AG04450 (cell line): Measurements from ENCODE around the gene TRAPPC3. TPM values are rescaled to one million over a fixed set of nuclear protein-coding genes. Genes with fewer than 3 reads are reported as not detected.

Experiments
- CTCF ChIA-PET: fragments of 300-600, 350-600 bp; formaldehyde crosslinking; extraction: SDS; loops from one replicate; lab custom pipeline; 2022; ENCODE audit warnings: antibody characterized with exemption, inconsistent platforms; lab: Charles Lee
- POLR2A ChIA-PET: fragments of 350-600 bp; formaldehyde crosslinking; extraction: SDS; loops from one replicate; lab custom pipeline; 2021; ENCODE audit warnings: antibody characterized with exemption, inconsistent platforms; lab: Yijun Ruan, JAX
- DNase-seq: peaks from one replicate; pipeline ENCODE4 v3.0.0-alpha.2; 2011; ENCODE audit warnings: low read depth, low spot score
- H3K27ac ChIP-seq: one replicate; pipeline ENCODE4 v1.5.1; 2012; ENCODE audit warnings: low read depth, low read length, control low read depth
- H3K27me3 ChIP-seq: one replicate; pipeline ENCODE4 v1.6.0; 2012; ENCODE audit warnings: low read length; ENCODE audit not compliant: control insufficient read depth, insufficient read depth
- H3K4me3 ChIP-seq: 2 replicates; pipeline ENCODE4 v1.5.1; 2011; ENCODE audit warnings: mild to moderate bottlenecking, low read depth, low read length, control low read depth
- H3K9me3 ChIP-seq: 2 replicates; pipeline ENCODE4 v1.5.1; 2012; ENCODE audit warnings: low read length; ENCODE audit not compliant: control insufficient read depth, insufficient read depth
- CTCF ChIP-seq: IDR thresholded peaks from 2 replicates; pipeline ENCODE4 v1.5.1; 2011; ENCODE audit warnings: low read depth, low read length, control low read depth, inconsistent platforms
- polyA plus RNA-seq: library from polyadenylated mRNA; depleted of rRNA; stranded (reverse); fragments of >200 nt; gene quantifications from 2 replicates; pipeline ENCODE4 v1.2.3, GENCODE V29; 2011

Gene TRAPPC3
- polyA plus RNA-seq, 1 experiment, result 92.3 TPM

GRCh38 chr1:36091141-36091540 lies 58.1 kb downstream of the TRAPPC3 start:
- no peak overlapping the region for H3K4me3 ChIP-seq
- no peak for DNase-seq
- CTCF ChIA-PET, result interaction anchor here (1.4 kb wide), 1 partner anchor 44 kb away, joined by 5 read pairs; no protein-coding TSS in a partner anchor
- H3K9me3 ChIP-seq, result no peaks in the 10 kb centered on the region; the same call in 1 of the 2 replicates
- POLR2A ChIA-PET, result no interaction called here
- no peak for TF ChIP-seq CTCF
- H3K27me3 ChIP-seq, result no peaks in the 10 kb centered on the region
- no peak overlapping the region for H3K27ac ChIP-seq

GRCh38 chr1:36089393-36090121 lies 59.7 kb downstream of the TRAPPC3 start:
- peak overlapping the region; percentile 88 for H3K4me3 ChIP-seq
- no peak for TF ChIP-seq CTCF
- H3K27ac ChIP-seq, result peak overlapping the region; percentile 68
- no peaks in the 10 kb centered on the region for H3K27me3 ChIP-seq
- ChIA-PET CTCF (interaction anchor here (0.7 to 1.5 kb wide), 2 partner anchors 45 to 196 kb away, joined by 3 to 4 read pairs; no protein-coding TSS in a partner anchor), POLR2A (interaction anchor here (0.6 kb wide), 1 partner anchor 20 kb away, joined by 3 read pairs; no protein-coding TSS in a partner anchor)
- no peaks in the 10 kb centered on the region; the same call in 1 of the 2 replicates for H3K9me3 ChIP-seq
- DNase-seq, result peak; percentile 13

- H3K9me3 ChIP-seq, result no peaks in the 10 kb centered on the region
- H3K27me3 ChIP-seq, result no peaks in the 10 kb centered on the region
- ChIA-PET POLR2A (interaction anchor here (0.6 kb wide), 1 partner anchor 21 kb away, joined by 3 read pairs; no protein-coding TSS in a partner anchor), CTCF (interaction anchor here (0.7 to 1.5 kb wide), 2 partner anchors 46 to 197 kb away, joined by 3 to 4 read pairs; no protein-coding TSS in a partner anchor)
- peak within 1 kb of the TSS; percentile 68 for H3K27ac ChIP-seq
- TF ChIP-seq CTCF, result peak; percentile 90
- peak; percentile 72 for DNase-seq
- peak within 1 kb of the TSS; percentile 88 for H3K4me3 ChIP-seq
Observed at GRCh38 chr1:36088577-36089392, 60.5 kb downstream of the TRAPPC3 start, which contains the start of gene ADPRS. Gene ADPRS (plus strand): TSS chr1:36088892. CDS start chr1:36088905, 13 bp downstream.

GRCh38 chr1:36088265-36088576 lies 61.1 kb downstream of the TRAPPC3 start:
- CTCF ChIA-PET, result no interaction called here
- no peak for DNase-seq
- POLR2A ChIA-PET, result no interaction called here
- H3K27me3 ChIP-seq, result no peaks in the 10 kb centered on the region
- no peak for TF ChIP-seq CTCF
- peak overlapping the region; percentile 59 for H3K4me3 ChIP-seq
- peak overlapping the region; percentile 11 for H3K27ac ChIP-seq
- no peaks in the 10 kb centered on the region for H3K9me3 ChIP-seq
